IMR-90 (cell line): ENCODE measurements around the gene EVPL. TPM values are rescaled to one million over a fixed set of nuclear protein-coding genes. Genes with fewer than 3 reads are reported as not detected.
"Not testable (repeated sequence)": the region's sequence is repeated elsewhere in the genome, so short reads cannot be mapped to it uniquely, and the experiment has no call there.

Experiments
- ATAC-seq: fragments of 200-7000 bp; cut with Tn5 transposase; 2 replicates; pipeline ENCODE4 v1.9.1; 2020; ENCODE audit warnings: low read depth, mild to moderate bottlenecking, moderate library complexity
- BruUV-seq: library from RNA; stranded (reverse); fragments of 400-500 nt; replicated peaks from 2 replicates; lab custom pipeline; 2021; lab: Mats Ljungman, UMichigan
- CTCF ChIA-PET: fragments of 300-600 bp; formaldehyde crosslinking; extraction: SDS; loops from one replicate; lab custom pipeline; 2021; ENCODE audit warnings: antibody characterized with exemption; lab: Yijun Ruan, JAX
- POLR2A ChIA-PET: fragments of 300-600 bp; sonication (Branson Sonifier 250); formaldehyde crosslinking; loops from one replicate; lab custom pipeline; 2022; ENCODE audit warnings: antibody characterized with exemption; ENCODE audit not compliant: unreplicated experiment; lab: Charles Lee
- DNase-seq: peaks from one replicate; pipeline ENCODE4 v3.0.0; 2013
- H2AFZ ChIP-seq: replicated peaks from 2 replicates; pipeline ENCODE3; 2013; ENCODE audit warnings: low read length, mild to moderate bottlenecking; ENCODE audit not compliant: poor library complexity
- H2AK5ac ChIP-seq: 2 replicates; pipeline ENCODE4 v1.6.1; 2013; ENCODE audit warnings: low read depth, low read length, inconsistent platforms
- H2AK9ac ChIP-seq: replicated peaks from 2 replicates; pipeline ENCODE3; 2013; ENCODE audit warnings: mild to moderate bottlenecking, low read depth, low read length, moderate library complexity; ENCODE audit not compliant: poor library complexity
- H2BK120ac ChIP-seq: 2 replicates; pipeline ENCODE4 v1.6.1; 2013; ENCODE audit warnings: low read depth, low read length, inconsistent platforms
- H2BK15ac ChIP-seq: 3 replicates; pipeline ENCODE4 v1.6.1; 2013; ENCODE audit warnings: low read depth, low read length, inconsistent platforms
- H2BK20ac ChIP-seq: 2 replicates; pipeline ENCODE4 v1.6.1; 2013; ENCODE audit warnings: low read depth, mild to moderate bottlenecking, inconsistent platforms, low read length, moderate library complexity
- H2BK5ac ChIP-seq: 2 replicates; pipeline ENCODE4 v1.6.1; 2013; ENCODE audit warnings: mild to moderate bottlenecking, low read depth, low read length, inconsistent platforms; ENCODE audit not compliant: poor library complexity, severe bottlenecking
- H3K14ac ChIP-seq: replicated peaks from 2 replicates; pipeline ENCODE4 v1.6.1; 2013; ENCODE audit warnings: low read depth, low read length, inconsistent platforms
- H3K18ac ChIP-seq: 2 replicates; pipeline ENCODE4 v1.6.1; 2013; ENCODE audit warnings: low read depth, low read length, control low read depth
- H3K23ac ChIP-seq: 2 replicates; pipeline ENCODE4 v1.6.1; 2013; ENCODE audit warnings: low read depth, low read length, inconsistent platforms
- H3K27ac ChIP-seq: 2 replicates; pipeline ENCODE4 v1.5.1; 2013; ENCODE audit warnings: mild to moderate bottlenecking, control low read depth, low read length; ENCODE audit not compliant: insufficient read depth
- H3K27me3 ChIP-seq: 2 replicates; pipeline ENCODE4 v1.6.1; 2013; ENCODE audit warnings: low read length; ENCODE audit not compliant: control insufficient read depth, insufficient read depth
- H3K36me3 ChIP-seq: 2 replicates; pipeline ENCODE4 v1.6.1; 2013; ENCODE audit warnings: low read length, mixed read lengths; ENCODE audit not compliant: control insufficient read depth, insufficient read depth
- H3K4ac ChIP-seq: 2 replicates; pipeline ENCODE4 v1.6.1; 2013; ENCODE audit warnings: low read depth, low read length, inconsistent platforms
- H3K4me1 ChIP-seq: 2 replicates; pipeline ENCODE4 v1.6.1; 2013; ENCODE audit warnings: low read length, mixed read lengths; ENCODE audit not compliant: control insufficient read depth, insufficient read depth
- H3K4me2 ChIP-seq: 2 replicates; pipeline ENCODE4 v1.6.1; 2013; ENCODE audit warnings: low read depth, mild to moderate bottlenecking, control low read depth, low read length, moderate library complexity
- H3K4me3 ChIP-seq: 2 replicates; pipeline ENCODE4 v1.5.1; 2013; ENCODE audit warnings: low read depth, mild to moderate bottlenecking, control low read depth, low read length, moderate library complexity; ENCODE audit not compliant: insufficient read depth
- H3K56ac ChIP-seq: 2 replicates; pipeline ENCODE4 v1.6.1; 2013; ENCODE audit warnings: low read length, inconsistent platforms; ENCODE audit not compliant: insufficient read depth; ENCODE audit errors: extremely low read depth
- H3K79me1 ChIP-seq, 2 experiments: 2 replicates each; pipeline ENCODE4 v1.6.1; 2013; ENCODE audit warnings: low read length in 2 of 2, inconsistent platforms in 1 of 2, low read depth in 1 of 2
- H3K9ac ChIP-seq: 2 replicates; pipeline ENCODE4 v1.6.1; 2013; ENCODE audit warnings: low read depth, low read length, control low read depth
- H3K9me1 ChIP-seq: 2 replicates; pipeline ENCODE4 v1.6.1; 2013; ENCODE audit warnings: low read length, inconsistent platforms; ENCODE audit not compliant: insufficient read depth
- H3K9me3 ChIP-seq: 2 replicates; pipeline ENCODE4 v1.6.1; 2013; ENCODE audit warnings: low read length; ENCODE audit not compliant: control insufficient read depth, insufficient read depth
- H4K20me1 ChIP-seq: 2 replicates; pipeline ENCODE4 v1.6.1; 2013; ENCODE audit warnings: low read length, inconsistent platforms; ENCODE audit not compliant: insufficient read depth
- H4K5ac ChIP-seq: 2 replicates; pipeline ENCODE4 v1.6.1; 2013; ENCODE audit warnings: mild to moderate bottlenecking, low read depth, low read length, control low read depth
- H4K8ac ChIP-seq, 2 experiments: 2 replicates each; pipeline ENCODE4 v1.6.1; 2013; ENCODE audit warnings: low read depth in 2 of 2, low read length in 2 of 2, control low read depth in 1 of 2, inconsistent platforms in 1 of 2
- H4K91ac ChIP-seq: 2 replicates; pipeline ENCODE4 v1.6.1; 2013; ENCODE audit warnings: low read depth, low read length, inconsistent platforms; ENCODE audit not compliant: insufficient read depth
- WGBS, 2 experiments: methylation state at CpG; one replicate each; pipeline versions ENCODE4 v1.1.5 to v1.1.7; 2013; ENCODE audit warnings: missing lambda C conversion rate in 2 of 2; ENCODE audit not compliant: insufficient read length in 1 of 2; ENCODE audit errors: extremely low coverage in 2 of 2; 5-methylcytosine and 5-hydroxymethylcytosine counted together
- dilution Hi-C: fragments of 300-500 bp; cut with HindIII; formaldehyde crosslinking; loops from one replicate; pipeline ENCODE4 v1.14.3; 2018; ENCODE audit warnings: low sequenced_read_pairs; ENCODE audit not compliant: unreplicated experiment
- in situ Hi-C: fragments of 300-500 bp; cut with MboI; formaldehyde crosslinking; loops from 3 replicates; pipeline ENCODE4 v1.14.3; 2019; ENCODE audit warnings: low sequenced_read_pairs, inconsistent platforms, mixed read lengths
- intact Hi-C: fragments of 100-400 bp; cut with micrococcal nuclease; formaldehyde crosslinking; loops from 2 replicates; pipeline ENCODE4 v1.10.0; 2022
- polyA plus RNA-seq, 3 experiments: library from polyadenylated mRNA; depleted of rRNA; stranded (reverse); fragments of >200 nt; gene quantifications; 2 replicates each; pipeline ENCODE4 v1.2.3, GENCODE V29; 2012; ENCODE audit warnings: low replicate concordance in 1 of 3
- total RNA-seq: library from RNA; depleted of rRNA; stranded (reverse); fragments of >200 nt; gene quantifications from 2 replicates; pipeline ENCODE4 v1.2.3, GENCODE V29; 2012

The EVPL gene
- total and polyA plus RNA-seq, 2 of the 4 experiments (the other 2 are of a cell fraction) = not detected

GRCh38 chr17:75975187-75975586, 51.9 kb downstream of the EVPL start:
- CTCF ChIA-PET, H2AK9ac ChIP-seq: not testable (repeated sequence)

More at GRCh38 chr17:75975187-75975586, 51.9 kb downstream of the EVPL start:
- H3K9me1 ChIP-seq, ATAC-seq, H2BK120ac ChIP-seq, H3K56ac ChIP-seq, H3K4me1 ChIP-seq, H3K9ac ChIP-seq, H4K91ac ChIP-seq, H3K18ac ChIP-seq, H2BK20ac ChIP-seq, POLR2A ChIA-PET, H3K4me2 ChIP-seq, H2BK5ac ChIP-seq, H4K20me1 ChIP-seq, H2BK15ac ChIP-seq, H2AK5ac ChIP-seq, H4K8ac ChIP-seq, H3K36me3 ChIP-seq, intact Hi-C loops, H3K4ac ChIP-seq, H4K5ac ChIP-seq, H3K27me3 ChIP-seq, dilution Hi-C loops, BruUV-seq, H3K23ac ChIP-seq, H3K4me3 ChIP-seq, H2AFZ ChIP-seq, H3K9me3 ChIP-seq, DNase-seq, in situ Hi-C loops, H3K27ac ChIP-seq, H3K14ac ChIP-seq: not testable (repeated sequence)
- H3K79me1 ChIP-seq = peaks cover 20 to 64% of the 10 kb centered on the region in 2 experiments
- no CpG with 5 or more reads among the region's 6 CpGs for WGBS, 2 experiments
